Duodenal mucosa (tissue), 2 donors: ENCODE measurements around the gene CCDC150.
"Not testable (repeated sequence)": the region's sequence is repeated elsewhere in the genome, so short reads cannot be mapped to it uniquely, and the experiment has no call there.

Experiments
- H3K27ac ChIP-seq: one replicate; pipeline ENCODE4 v1.7.0; 2013; ENCODE audit warnings: low read depth, low read length
- H3K27me3 ChIP-seq, 2 donors: one replicate each; pipeline ENCODE4 v1.7.0; 2013; ENCODE audit warnings: low read length in 2 of 2, control low read depth in 1 of 2; ENCODE audit not compliant: insufficient read depth in 2 of 2, control insufficient read depth in 1 of 2
- H3K36me3 ChIP-seq, 2 donors: one replicate each; pipeline ENCODE4 v1.7.0; 2013; ENCODE audit warnings: low read length in 2 of 2, control low read depth in 1 of 2; ENCODE audit not compliant: insufficient read depth in 2 of 2, control insufficient read depth in 1 of 2
- H3K4me1 ChIP-seq, 2 donors: one replicate each; pipeline ENCODE4 v1.7.0; 2013; ENCODE audit warnings: low read length in 2 of 2, control low read depth in 1 of 2; ENCODE audit not compliant: insufficient read depth in 2 of 2, control insufficient read depth in 1 of 2
- H3K4me3 ChIP-seq, 2 donors: one replicate each; pipeline ENCODE4 v1.7.0; 2013; ENCODE audit warnings: low read length in 2 of 2, low read depth in 1 of 2
- H3K9ac ChIP-seq, 2 donors: one replicate each; pipeline ENCODE4 v1.7.0; 2013; ENCODE audit warnings: low read length in 2 of 2, low read depth in 1 of 2
- H3K9me3 ChIP-seq, 2 donors: one replicate each; pipeline ENCODE4 v1.7.0; 2013; ENCODE audit warnings: low read length in 2 of 2, control low read depth in 1 of 2; ENCODE audit not compliant: control insufficient read depth in 1 of 2

CCDC150 gene

DNA sequence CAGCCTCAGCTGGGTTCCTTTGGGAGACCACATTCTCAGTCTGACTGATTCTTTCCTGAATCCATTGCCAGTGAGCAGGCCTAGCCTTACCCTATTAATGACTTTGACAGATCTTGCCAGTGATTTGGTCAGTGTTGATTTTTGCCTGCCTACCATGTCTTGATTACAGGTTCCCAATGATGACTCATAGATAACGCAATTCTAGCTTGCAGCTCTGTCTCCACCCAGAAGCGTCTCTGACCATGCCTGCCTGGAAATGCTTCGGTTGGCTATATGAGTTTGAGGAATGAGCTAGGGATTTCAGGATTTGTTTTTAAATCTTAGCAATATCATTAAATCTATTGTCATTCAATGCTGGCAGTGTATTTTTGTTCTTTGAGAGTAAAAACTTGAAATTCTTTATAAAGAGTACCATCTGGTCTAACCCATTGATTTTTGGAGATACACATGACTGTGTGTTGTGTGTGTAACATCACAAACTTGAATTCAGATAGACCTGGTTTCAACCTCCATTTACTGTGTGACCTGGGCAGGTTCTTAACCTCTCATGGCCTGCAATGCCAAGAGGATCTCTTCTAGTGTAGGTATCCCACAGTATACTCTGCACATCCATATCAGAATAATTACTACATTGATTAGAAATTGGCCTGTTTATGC lies 57.0 kb downstream of the CCDC150 start:
- Histone ChIP-seq H3K27me3 (no peaks in the 10 kb centered on the region), H3K4me3 (no peak overlapping the region), H3K4me1 (no peaks in the 10 kb centered on the region), H3K36me3 (no peaks in the 10 kb centered on the region), H3K27ac (no peak overlapping the region), H3K9ac (no peak overlapping the region), H3K9me3 (no peaks in the 10 kb centered on the region)

DNA sequence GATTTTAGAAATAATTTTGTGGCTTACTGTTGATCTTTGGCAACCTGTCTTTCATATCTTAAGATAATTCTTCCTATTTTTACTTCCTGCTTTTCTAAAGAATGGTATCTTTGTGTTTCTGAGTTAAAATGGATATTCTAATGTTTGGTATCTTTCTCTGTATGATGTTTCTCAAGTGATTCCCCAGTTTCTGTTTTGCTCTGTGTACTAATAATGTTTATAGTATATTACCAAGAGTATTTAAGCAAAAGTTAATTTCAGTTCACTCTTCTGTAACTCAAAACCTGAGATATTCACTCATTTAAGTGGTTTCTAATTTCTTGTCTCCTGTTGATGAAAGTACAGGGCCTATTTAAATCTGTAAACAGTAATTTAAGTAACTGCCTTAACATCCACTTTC lies 58.3 kb downstream of the CCDC150 start:
- H3K4me3 ChIP-seq = no peak overlapping the region
- no peaks in the 10 kb centered on the region for H3K36me3 ChIP-seq
- no peak overlapping the region for H3K27ac ChIP-seq
- no peak overlapping the region for H3K9ac ChIP-seq
- no peaks in the 10 kb centered on the region for H3K4me1 ChIP-seq
- no peaks in the 10 kb centered on the region for H3K9me3 ChIP-seq
- H3K27me3 ChIP-seq = no peaks in the 10 kb centered on the region

DNA sequence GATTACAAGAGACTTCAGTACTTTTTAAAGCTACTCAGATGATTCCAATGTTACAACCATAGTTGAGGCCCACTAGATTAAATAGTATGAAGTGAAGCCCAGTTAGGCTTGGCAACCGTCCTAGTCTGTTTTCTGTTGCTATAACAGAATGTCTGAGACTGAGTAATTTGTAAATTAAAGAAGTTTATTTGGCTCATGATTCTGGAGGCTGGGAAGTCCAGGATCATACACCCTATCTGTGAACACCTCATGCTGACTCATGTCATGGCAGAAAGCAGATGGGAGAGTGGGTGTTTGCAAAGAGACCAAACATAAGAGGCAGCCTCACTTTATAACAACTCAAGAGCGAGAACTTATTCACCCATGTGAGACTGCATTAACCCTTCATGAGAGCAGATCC lies 63.1 kb downstream of the CCDC150 start:
- Histone ChIP-seq H3K27ac (no peak overlapping the region), H3K9ac (no peak overlapping the region), H3K36me3 (no peaks in the 10 kb centered on the region), H3K4me1 (no peaks in the 10 kb centered on the region), H3K9me3 (no peaks in the 10 kb centered on the region), H3K4me3 (no peak overlapping the region), H3K27me3 (no peaks in the 10 kb centered on the region)

DNA sequence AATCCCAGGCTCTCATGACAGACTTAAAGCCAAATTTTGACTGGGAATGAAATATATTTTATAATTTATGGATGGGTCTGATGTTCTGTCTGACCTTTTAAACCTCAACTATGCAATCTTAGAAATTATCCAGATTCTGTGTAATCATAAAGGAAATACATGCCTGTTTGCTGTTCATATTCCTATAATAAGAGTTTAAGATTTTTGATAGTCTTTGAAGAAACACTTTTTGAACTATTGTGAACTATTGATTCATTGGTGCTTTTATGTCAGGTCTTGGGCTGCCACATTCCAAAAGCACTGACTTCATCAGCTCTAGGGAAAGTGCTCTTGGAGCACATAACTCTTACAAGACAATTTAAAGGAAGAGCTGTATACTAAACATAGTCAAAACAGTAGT lies 64.2 kb downstream of the CCDC150 start:
- no peaks in the 10 kb centered on the region for H3K9me3 ChIP-seq
- no peaks in the 10 kb centered on the region for H3K4me1 ChIP-seq
- no peaks in the 10 kb centered on the region for H3K27me3 ChIP-seq
- no peaks in the 10 kb centered on the region for H3K36me3 ChIP-seq
- H3K9ac ChIP-seq = no peak overlapping the region
- H3K4me3 ChIP-seq = no peak overlapping the region
- no peak overlapping the region for H3K27ac ChIP-seq

DNA sequence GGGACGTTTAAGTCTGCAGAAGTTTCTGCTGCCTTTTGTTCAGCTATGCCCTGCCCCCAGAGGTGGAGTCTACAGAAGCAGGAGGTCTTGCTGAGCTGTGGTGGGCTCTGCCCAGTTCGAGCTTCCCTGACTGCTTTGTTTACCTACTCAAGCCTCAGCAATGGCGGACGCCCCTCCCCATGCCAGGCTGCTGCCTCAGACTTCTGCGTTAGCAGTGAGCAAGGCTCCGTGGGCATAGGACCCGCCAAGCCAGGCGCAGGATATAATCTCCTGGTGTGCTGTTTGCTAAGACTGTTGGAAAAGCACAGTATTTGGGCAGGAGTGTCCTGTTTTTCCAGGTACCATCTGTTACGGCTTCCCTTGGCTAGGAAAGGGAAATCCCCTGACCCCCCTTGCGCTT lies 70.5 kb downstream of the CCDC150 start:
- not testable (repeated sequence) for H3K9ac ChIP-seq, H3K27me3 ChIP-seq, H3K4me1 ChIP-seq, H3K4me3 ChIP-seq, H3K27ac ChIP-seq, H3K9me3 ChIP-seq, H3K36me3 ChIP-seq

DNA sequence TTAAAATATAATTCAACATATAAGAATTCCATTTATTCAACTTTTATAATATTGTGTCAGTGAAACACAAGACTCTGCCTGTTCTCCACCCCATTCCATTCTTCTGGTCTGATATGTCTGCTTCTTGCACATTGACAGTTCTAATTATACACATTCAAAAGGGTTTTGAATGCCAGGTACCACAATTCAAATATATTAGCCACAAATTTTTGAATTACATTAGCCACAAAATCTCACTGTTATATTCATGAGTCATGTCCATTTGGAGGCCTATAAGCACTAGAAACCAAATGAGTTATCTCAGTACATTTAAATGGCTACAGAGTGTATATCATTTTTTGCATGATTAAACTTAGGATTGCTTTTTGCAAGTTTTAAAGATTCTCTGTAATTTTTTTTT lies 72.1 kb downstream of the CCDC150 start:
- Histone ChIP-seq H3K4me3 (no peak overlapping the region), H3K27ac (no peak overlapping the region), H3K4me1 (no peaks in the 10 kb centered on the region), H3K9me3 (peaks cover 0 to 3% of the 10 kb centered on the region in 2 donors), H3K36me3 (no peaks in the 10 kb centered on the region), H3K27me3 (no peaks in the 10 kb centered on the region), H3K9ac (no peak overlapping the region)

DNA sequence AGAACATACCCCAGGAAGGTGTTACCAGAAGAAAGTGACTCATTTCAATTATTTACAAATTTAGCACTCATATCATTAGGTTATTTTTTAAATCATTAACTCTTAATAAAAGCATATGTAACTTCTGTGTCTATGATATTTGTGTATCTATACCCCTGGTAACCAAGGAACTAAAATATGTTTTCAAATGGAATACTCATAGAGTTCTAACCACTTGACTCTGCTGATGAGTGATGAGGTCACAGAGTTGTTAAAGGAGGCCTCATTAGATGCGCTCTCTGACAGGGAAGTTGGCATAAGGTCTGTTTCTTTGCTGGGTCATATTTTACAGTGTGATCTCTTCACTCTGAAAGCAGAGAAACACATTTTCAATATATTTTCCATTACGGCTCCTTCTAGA lies 73.4 kb downstream of the CCDC150 start:
- Histone ChIP-seq H3K9me3 (peaks cover 0 to 3% of the 10 kb centered on the region in 2 donors), H3K4me3 (no peak overlapping the region), H3K27me3 (no peaks in the 10 kb centered on the region), H3K36me3 (no peaks in the 10 kb centered on the region), H3K27ac (no peak overlapping the region), H3K9ac (no peak overlapping the region), H3K4me1 (no peaks in the 10 kb centered on the region)

DNA sequence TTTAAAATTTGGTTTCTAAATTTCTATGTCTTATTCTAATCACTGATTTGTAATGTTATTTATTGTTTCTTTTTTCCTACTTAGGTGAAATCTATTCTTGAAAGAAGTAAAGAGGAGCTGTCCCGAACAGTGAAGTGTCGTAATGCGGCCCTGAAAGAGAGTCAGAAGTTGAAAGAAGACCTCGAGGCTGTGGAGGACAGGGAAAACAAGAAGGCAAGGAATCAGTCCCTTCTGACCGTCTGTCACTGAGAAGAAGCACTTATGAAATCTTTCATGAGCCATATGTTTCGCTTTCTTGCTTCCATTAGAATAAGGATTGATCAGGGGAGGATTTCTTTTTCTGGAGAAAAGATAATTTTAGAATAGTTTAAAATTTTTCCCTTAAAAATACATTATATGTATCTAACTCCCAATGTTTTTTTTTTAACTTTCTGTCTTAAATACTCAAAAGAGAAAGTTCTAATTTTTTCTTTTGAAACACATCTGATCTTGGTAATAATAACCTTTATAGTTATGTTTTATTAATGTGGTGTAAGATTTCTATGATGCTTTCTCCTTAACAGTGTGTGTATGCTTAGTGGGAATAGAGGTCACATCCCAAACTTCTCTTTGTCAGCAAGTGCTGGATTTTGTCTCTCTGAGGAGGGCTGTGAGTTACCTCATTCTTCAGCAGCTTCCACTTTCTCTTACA lies 79.0 kb downstream of the CCDC150 start:
- Histone ChIP-seq H3K27ac (no peak overlapping the region), H3K27me3 (no peaks in the 10 kb centered on the region), H3K4me3 (no peak overlapping the region), H3K9me3 (no peaks in the 10 kb centered on the region), H3K36me3 (no peaks in the 10 kb centered on the region), H3K9ac (no peak overlapping the region), H3K4me1 (no peaks in the 10 kb centered on the region)

DNA sequence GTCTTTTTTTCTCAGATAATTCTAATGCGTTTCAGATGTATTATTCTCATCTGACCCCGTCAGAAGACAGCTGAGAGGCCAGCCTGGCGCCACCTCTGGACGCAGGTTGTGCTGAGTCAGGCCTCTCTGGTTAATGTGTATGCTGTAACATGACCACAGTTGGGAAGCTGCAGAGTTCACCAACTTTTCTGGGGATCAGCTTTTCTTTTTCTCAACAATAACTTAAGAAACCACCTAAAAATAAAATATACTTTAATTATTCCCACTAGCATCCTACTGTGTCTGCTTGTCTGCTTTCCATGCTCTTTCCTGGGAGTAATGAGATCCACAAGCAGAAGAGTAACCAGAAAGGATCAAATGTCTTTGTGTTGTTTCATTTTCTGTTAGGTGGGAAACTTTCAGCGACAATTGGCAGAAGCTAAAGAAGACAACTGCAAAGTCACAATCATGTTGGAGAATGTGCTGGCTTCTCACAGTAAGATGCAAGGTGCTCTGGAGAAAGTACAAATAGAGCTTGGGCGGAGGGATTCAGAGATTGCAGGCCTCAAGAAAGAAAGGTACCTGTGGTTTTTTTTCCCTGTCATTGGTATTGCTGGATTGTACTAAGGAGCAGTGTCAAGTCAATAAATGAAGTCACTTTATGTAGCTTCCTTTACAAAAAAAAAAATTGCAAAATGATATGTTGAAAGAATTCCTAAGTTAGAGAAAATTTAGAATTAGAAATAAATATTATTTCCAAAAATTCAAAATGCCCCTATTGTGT lies 79.8 kb downstream of the CCDC150 start:
- Histone ChIP-seq H3K4me3 (no peak overlapping the region), H3K9me3 (no peaks in the 10 kb centered on the region), H3K4me1 (no peaks in the 10 kb centered on the region), H3K36me3 (no peaks in the 10 kb centered on the region), H3K27me3 (no peaks in the 10 kb centered on the region), H3K27ac (no peak overlapping the region), H3K9ac (no peak overlapping the region)

DNA sequence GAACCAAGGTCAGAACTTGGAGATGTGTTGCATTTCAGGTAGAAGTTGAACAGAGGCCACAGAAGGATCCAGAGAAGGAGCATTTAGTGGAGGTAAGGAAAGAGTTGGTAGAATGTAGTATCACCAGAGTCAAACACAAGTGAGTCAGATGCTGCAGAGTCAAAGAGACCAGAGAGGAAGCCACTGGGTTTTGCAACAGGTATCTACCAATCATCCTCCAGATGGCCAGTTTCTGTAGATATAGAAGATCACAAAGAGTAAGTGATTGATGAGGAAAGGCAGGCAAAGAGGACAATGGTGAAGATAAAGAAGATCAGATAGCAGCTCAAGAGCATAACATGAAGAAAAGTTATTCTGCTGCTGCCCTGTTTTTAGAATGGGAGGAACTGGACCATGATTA lies 84.1 kb downstream of the CCDC150 start:
- Histone ChIP-seq H3K4me3 (no peak overlapping the region), H3K36me3 (peaks cover 0 to 2% of the 10 kb centered on the region in 2 donors), H3K27me3 (no peaks in the 10 kb centered on the region), H3K9me3 (no peaks in the 10 kb centered on the region), H3K27ac (no peak overlapping the region), H3K9ac (no peak overlapping the region), H3K4me1 (no peaks in the 10 kb centered on the region)
